Liver (tissue), 9 donors: Measurements from ENCODE around the gene NPPC. TPM values are rescaled to one million over a fixed set of nuclear protein-coding genes. Genes with fewer than 3 reads are reported as not detected.

Experiments used
- DNase-seq: peaks from one replicate; pipeline ENCODE4 v3.0.0-alpha.2; 2017; ENCODE audit warnings: low spot score
- H3K27ac ChIP-seq, 2 donors: one replicate each; pipeline ENCODE4 v1.7.0; 2013; ENCODE audit warnings: inconsistent platforms in 2 of 2, low read length in 2 of 2, control low read depth in 1 of 2, low read depth in 1 of 2, mild to moderate bottlenecking in 1 of 2
- H3K27me3 ChIP-seq, 4 donors: one replicate each; pipeline versions ENCODE4 v1.6.1 to v1.7.0; 2013; ENCODE audit warnings: low read length in 3 of 4, inconsistent platforms in 1 of 4, mild to moderate bottlenecking in 1 of 4, moderate library complexity in 1 of 4; ENCODE audit not compliant: control insufficient read depth in 4 of 4, insufficient read depth in 4 of 4
- H3K36me3 ChIP-seq, 4 donors: one replicate each; pipeline versions ENCODE4 v1.6.1 to v1.7.0; 2013; ENCODE audit warnings: low read length in 3 of 4, mild to moderate bottlenecking in 3 of 4, low read depth in 1 of 4, moderate library complexity in 1 of 4; ENCODE audit not compliant: control insufficient read depth in 4 of 4, insufficient read depth in 3 of 4
- H3K4me1 ChIP-seq, 4 donors: one replicate each; pipeline versions ENCODE4 v1.6.1 to v1.7.0; 2013; ENCODE audit warnings: low read length in 3 of 4, mild to moderate bottlenecking in 3 of 4, moderate library complexity in 1 of 4; ENCODE audit not compliant: control insufficient read depth in 4 of 4, insufficient read depth in 4 of 4
- H3K4me3 ChIP-seq, 3 donors: one replicate each; pipeline versions ENCODE4 v1.6.1 to v1.7.0; 2013; ENCODE audit warnings: low read length in 3 of 3, control low read depth in 1 of 3, low read depth in 1 of 3, mild to moderate bottlenecking in 1 of 3
- H3K9ac ChIP-seq, 2 donors: one replicate each; pipeline ENCODE4 v1.7.0; 2013; ENCODE audit warnings: low read length in 2 of 2, mild to moderate bottlenecking in 2 of 2, moderate library complexity in 2 of 2, control low read depth in 1 of 2, low read depth in 1 of 2
- H3K9me3 ChIP-seq, 4 donors: one replicate each; pipeline versions ENCODE4 v1.6.1 to v1.7.0; 2013; ENCODE audit warnings: low read length in 3 of 4; ENCODE audit not compliant: control insufficient read depth in 4 of 4
- ATF3 ChIP-seq: IDR thresholded peaks from 2 replicates; pipeline ENCODE4 v1.6.1; 2016; ENCODE audit warnings: antibody characterized with exemption
- EGR1 ChIP-seq, 2 donors: IDR thresholded peaks; 2 replicates each; pipeline ENCODE4 v1.6.1; 2016 to 2018; ENCODE audit warnings: antibody characterized with exemption in 2 of 2, low read depth in 2 of 2
- FOXA1 ChIP-seq: IDR thresholded peaks from 2 replicates; pipeline ENCODE4 v1.6.1; 2016; ENCODE audit warnings: antibody characterized with exemption
- FOXA2 ChIP-seq: IDR thresholded peaks from 2 replicates; pipeline ENCODE4 v1.6.1; 2016; ENCODE audit warnings: antibody characterized with exemption
- GABPA ChIP-seq, 2 donors: IDR thresholded peaks in 1 of 2; conservative IDR thresholded peaks in 1 of 2; 2 replicates each; pipeline ENCODE4 v1.6.1; 2016; ENCODE audit warnings: antibody characterized with exemption in 2 of 2, mild to moderate bottlenecking in 1 of 2, moderate library complexity in 1 of 2
- HNF4A ChIP-seq, 2 donors: conservative IDR thresholded peaks; 2 replicates each; pipeline ENCODE4 v1.6.1; 2016; ENCODE audit warnings: antibody characterized with exemption in 2 of 2, mild to moderate bottlenecking in 2 of 2
- HNF4G ChIP-seq: IDR thresholded peaks from 2 replicates; pipeline ENCODE4 v1.6.1; 2016; ENCODE audit warnings: antibody characterized with exemption
- JUND ChIP-seq, 2 donors: IDR thresholded peaks; 2 replicates each; pipeline ENCODE4 v1.6.1; 2016; ENCODE audit warnings: antibody characterized with exemption in 2 of 2
- MAX ChIP-seq: IDR thresholded peaks from 2 replicates; pipeline ENCODE4 v1.6.1; 2016; ENCODE audit warnings: antibody characterized with exemption
- NR2F2 ChIP-seq: IDR thresholded peaks from 2 replicates; pipeline ENCODE4 v1.6.1; 2016; ENCODE audit warnings: antibody characterized with exemption
- RAD21 ChIP-seq, 2 donors: IDR thresholded peaks; 2 replicates each; pipeline ENCODE4 v1.6.1; 2016; ENCODE audit warnings: antibody characterized with exemption in 2 of 2, mild to moderate bottlenecking in 2 of 2
- RXRA ChIP-seq, 2 donors: IDR thresholded peaks; 2 replicates each; pipeline ENCODE4 v1.6.1; 2017 to 2018; ENCODE audit warnings: antibody characterized with exemption in 2 of 2, mild to moderate bottlenecking in 1 of 2
- SP1 ChIP-seq: IDR thresholded peaks from 2 replicates; pipeline ENCODE4 v1.6.1; 2018; ENCODE audit warnings: antibody characterized with exemption, mild to moderate bottlenecking
- TAF1 ChIP-seq: conservative IDR thresholded peaks from 2 replicates; pipeline ENCODE4 v1.6.1; 2016; ENCODE audit warnings: antibody characterized with exemption, mild to moderate bottlenecking
- YY1 ChIP-seq: IDR thresholded peaks from 2 replicates; pipeline ENCODE4 v1.6.1; 2016; ENCODE audit warnings: antibody characterized with exemption, mild to moderate bottlenecking
- ZBTB33 ChIP-seq: IDR thresholded peaks from 2 replicates; pipeline ENCODE4 v1.6.1; 2016; ENCODE audit warnings: antibody characterized with exemption
- WGBS: extraction: QIAGEN DNeasy Blood & Tissue Kit; methylation state at CpG from one replicate; pipeline ENCODE4 v1.1.7; 2013; 5-methylcytosine and 5-hydroxymethylcytosine counted together
- polyA plus RNA-seq, 2 donors: library from polyadenylated mRNA; stranded (reverse) in 1 of 2; unstranded in 1 of 2; fragments of 200-250 nt in 1 of 2; fragments of >200 nt in 1 of 2; fragmentation: Nextera tagmentation in 1 of 2; extraction: Ambion mirVana in 1 of 2; gene quantifications; one replicate each; pipeline versions ENCODE4 v1.2.1 to v1.2.3, GENCODE V29; 2013 to 2015
- total RNA-seq, 2 donors: library from RNA; depleted of rRNA; stranded (reverse); fragments of >200 nt; gene quantifications; one replicate each; pipeline ENCODE4 v1.2.3, GENCODE V29; 2014
- TF ChIP-seq, protein P1 (sequence below): IDR thresholded peaks from 2 replicates; pipeline ENCODE4 v1.6.1; 2016; ENCODE audit warnings: antibody characterized with exemption, mild to moderate bottlenecking
- TF ChIP-seq, protein P2 (sequence below): fragments of 150-350 bp; IDR thresholded peaks from 2 replicates; pipeline ENCODE4 v1.5.1; 2017; ENCODE audit warnings: improper control_type of control experiment, low read depth, low read length; ENCODE audit not compliant: missing input control
- donor health status: healthy.
- donor health status: healthy.
- donor health status: healthy.
- donor health status: healthy.
- donor health status: healthy.

Gene NPPC
- total and polyA plus RNA-seq, 4 donors, result 0.47 TPM; not detected in 3

DNA sequence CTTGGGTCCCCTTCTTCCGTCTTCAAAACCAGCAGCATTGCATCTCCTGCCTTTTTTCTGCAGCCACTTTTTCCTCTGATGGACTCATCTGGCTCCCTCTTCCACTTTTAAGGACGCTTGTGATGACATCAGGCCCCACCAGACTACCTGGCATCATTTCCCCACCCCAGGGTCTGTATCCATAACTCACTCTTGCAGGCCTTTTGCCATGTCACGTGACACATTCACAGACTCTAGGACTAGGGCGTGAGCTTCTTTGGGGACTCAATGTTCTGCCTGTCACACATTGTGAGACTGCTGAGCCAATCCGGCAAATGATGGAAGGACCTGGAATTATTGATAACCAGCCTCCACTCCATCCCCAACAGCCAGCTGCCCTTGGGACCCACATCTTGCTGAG, 23.6 kb downstream of the NPPC start:
- Histone ChIP-seq H3K9ac (no peak overlapping the region), H3K27me3 (no peaks in the 10 kb centered on the region), H3K4me3 (no peak overlapping the region), H3K4me1 (no peaks in the 10 kb centered on the region), H3K9me3 (no peaks in the 10 kb centered on the region), H3K27ac (no peak overlapping the region), H3K36me3 (no peaks in the 10 kb centered on the region)
- TF ChIP-seq RXRA (IDR thresholded peaks at IDR 0.05) (no peak), EGR1 (IDR thresholded peaks at IDR 0.05; ENCODE audit: low read depth in 2 of 2) (no peak), MAX (no peak), ZBTB33 (no peak), HNF4G (no peak), FOXA2 (no peak), TAF1 (no peak), YY1 (no peak), JUND (IDR thresholded peaks at IDR 0.05) (no peak), ATF3 (no peak), NR2F2 (no peak), GABPA (IDR thresholded peaks at IDR 0.05 in 1 of 2, conservative IDR thresholded peaks at IDR 0.05 in 1 of 2) (no peak), HNF4A (conservative IDR thresholded peaks at IDR 0.05) (no peak), SP1 (no peak), FOXA1 (no peak)
- TF ChIP-seq, protein P1, sequence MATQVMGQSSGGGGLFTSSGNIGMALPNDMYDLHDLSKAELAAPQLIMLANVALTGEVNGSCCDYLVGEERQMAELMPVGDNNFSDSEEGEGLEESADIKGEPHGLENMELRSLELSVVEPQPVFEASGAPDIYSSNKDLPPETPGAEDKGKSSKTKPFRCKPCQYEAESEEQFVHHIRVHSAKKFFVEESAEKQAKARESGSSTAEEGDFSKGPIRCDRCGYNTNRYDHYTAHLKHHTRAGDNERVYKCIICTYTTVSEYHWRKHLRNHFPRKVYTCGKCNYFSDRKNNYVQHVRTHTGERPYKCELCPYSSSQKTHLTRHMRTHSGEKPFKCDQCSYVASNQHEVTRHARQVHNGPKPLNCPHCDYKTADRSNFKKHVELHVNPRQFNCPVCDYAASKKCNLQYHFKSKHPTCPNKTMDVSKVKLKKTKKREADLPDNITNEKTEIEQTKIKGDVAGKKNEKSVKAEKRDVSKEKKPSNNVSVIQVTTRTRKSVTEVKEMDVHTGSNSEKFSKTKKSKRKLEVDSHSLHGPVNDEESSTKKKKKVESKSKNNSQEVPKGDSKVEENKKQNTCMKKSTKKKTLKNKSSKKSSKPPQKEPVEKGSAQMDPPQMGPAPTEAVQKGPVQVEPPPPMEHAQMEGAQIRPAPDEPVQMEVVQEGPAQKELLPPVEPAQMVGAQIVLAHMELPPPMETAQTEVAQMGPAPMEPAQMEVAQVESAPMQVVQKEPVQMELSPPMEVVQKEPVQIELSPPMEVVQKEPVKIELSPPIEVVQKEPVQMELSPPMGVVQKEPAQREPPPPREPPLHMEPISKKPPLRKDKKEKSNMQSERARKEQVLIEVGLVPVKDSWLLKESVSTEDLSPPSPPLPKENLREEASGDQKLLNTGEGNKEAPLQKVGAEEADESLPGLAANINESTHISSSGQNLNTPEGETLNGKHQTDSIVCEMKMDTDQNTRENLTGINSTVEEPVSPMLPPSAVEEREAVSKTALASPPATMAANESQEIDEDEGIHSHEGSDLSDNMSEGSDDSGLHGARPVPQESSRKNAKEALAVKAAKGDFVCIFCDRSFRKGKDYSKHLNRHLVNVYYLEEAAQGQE, result no peak
- TF ChIP-seq, protein P2, sequence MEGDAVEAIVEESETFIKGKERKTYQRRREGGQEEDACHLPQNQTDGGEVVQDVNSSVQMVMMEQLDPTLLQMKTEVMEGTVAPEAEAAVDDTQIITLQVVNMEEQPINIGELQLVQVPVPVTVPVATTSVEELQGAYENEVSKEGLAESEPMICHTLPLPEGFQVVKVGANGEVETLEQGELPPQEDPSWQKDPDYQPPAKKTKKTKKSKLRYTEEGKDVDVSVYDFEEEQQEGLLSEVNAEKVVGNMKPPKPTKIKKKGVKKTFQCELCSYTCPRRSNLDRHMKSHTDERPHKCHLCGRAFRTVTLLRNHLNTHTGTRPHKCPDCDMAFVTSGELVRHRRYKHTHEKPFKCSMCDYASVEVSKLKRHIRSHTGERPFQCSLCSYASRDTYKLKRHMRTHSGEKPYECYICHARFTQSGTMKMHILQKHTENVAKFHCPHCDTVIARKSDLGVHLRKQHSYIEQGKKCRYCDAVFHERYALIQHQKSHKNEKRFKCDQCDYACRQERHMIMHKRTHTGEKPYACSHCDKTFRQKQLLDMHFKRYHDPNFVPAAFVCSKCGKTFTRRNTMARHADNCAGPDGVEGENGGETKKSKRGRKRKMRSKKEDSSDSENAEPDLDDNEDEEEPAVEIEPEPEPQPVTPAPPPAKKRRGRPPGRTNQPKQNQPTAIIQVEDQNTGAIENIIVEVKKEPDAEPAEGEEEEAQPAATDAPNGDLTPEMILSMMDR, result no peak
- WGBS, result 85% methylated on average over 5 of the region's 5 CpGs
- no peak for DNase-seq

DNA sequence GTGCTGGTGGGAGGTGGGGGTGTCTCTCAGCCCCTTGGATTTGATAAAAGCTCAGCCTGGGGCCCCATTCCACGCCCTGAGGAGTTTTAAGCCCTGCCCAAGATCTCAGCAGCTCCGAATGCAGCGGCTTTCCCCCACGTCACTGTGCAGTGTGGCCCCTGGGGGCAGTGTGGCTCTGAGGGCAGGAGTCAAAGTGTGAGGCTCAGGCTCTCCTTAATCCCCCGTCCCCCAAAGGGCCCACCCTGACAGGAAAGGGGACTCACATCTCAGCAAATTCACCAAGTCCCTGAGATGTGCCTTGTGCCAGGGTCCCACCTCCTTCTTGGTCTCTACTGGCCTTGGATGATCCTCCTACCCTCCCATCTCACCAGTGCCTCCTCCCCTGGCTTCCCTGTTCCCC, 25.2 kb downstream of the NPPC start:
- no peak overlapping the region for H3K9ac ChIP-seq
- no peak for DNase-seq
- no peaks in the 10 kb centered on the region for H3K9me3 ChIP-seq
- no peaks in the 10 kb centered on the region for H3K36me3 ChIP-seq
- H3K27me3 ChIP-seq, result no peaks in the 10 kb centered on the region
- WGBS, result 85% methylated on average over 5 of the region's 5 CpGs
- no peaks in the 10 kb centered on the region for H3K4me1 ChIP-seq
- no peak overlapping the region for H3K27ac ChIP-seq
- no peak overlapping the region for H3K4me3 ChIP-seq
- no peak for TF ChIP-seq YY1
- no peak for TF ChIP-seq HNF4A (conservative IDR thresholded peaks at IDR 0.05)
- no peak for TF ChIP-seq HNF4G
- no peak for TF ChIP-seq RAD21 (IDR thresholded peaks at IDR 0.05)
- TF ChIP-seq JUND (IDR thresholded peaks at IDR 0.05), result no peak
- TF ChIP-seq, protein P2, result no peak
- TF ChIP-seq, protein P1, result no peak
- TF ChIP-seq ATF3, result no peak
- no peak for TF ChIP-seq GABPA (IDR thresholded peaks at IDR 0.05 in 1 of 2, conservative IDR thresholded peaks at IDR 0.05 in 1 of 2)
- no peak for TF ChIP-seq NR2F2
- no peak for TF ChIP-seq TAF1
- TF ChIP-seq FOXA1, result no peak
